HG03342 (cell line): ENCODE results near the gene OR2H2.

Experiments
- ATAC-seq: cut with Tn5 transposase; IDR thresholded peaks from one replicate; pipeline ENCODE4 v1.9.1; 2021; ENCODE audit warnings: mild to moderate bottlenecking, moderate library complexity; ENCODE audit not compliant: unreplicated experiment

The OR2H2 gene

DNA sequence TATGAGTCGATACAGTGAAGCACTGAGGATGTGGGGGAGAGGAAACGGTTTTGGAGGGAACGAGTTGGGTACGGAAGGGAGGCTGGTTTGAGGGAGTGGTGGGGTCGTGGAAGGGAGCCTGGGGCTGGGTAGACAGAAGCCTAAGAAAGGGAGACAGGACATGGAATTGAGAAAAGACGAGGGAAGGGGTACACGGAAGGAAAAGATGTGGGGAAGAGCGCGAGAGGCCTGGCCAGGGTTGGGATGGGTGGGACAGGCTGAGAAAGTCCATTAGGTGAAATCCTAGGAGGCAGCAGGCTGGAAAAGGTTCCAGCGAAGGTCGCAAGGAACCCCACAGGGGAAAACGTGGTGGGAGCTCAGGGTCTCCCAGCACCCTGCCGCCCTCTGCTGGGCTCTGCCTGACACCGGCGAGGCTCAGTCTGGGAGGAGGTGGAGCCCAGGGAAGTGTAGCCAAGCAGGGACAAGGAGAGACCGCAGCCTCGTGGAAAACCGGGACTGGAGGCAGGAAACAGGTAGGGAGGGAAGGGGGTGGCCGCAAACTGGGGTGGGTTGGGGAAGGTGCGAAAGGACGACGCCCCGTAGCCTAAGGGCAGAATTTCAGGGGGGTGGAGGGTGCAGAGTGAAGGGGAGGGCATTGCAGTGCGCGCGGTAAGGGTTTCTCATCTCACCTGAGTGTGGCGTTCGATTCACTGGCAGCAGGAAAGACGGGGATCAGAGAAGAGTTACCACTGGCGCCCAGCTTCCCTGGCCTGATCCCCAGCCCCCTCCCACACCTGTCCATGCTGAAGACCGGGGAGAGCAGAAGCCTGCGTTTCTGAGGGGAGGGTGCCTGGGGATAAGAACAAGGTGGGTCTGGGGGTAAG is 43.7 kb downstream of the OR2H2 start:
- ATAC-seq, result no peak

DNA sequence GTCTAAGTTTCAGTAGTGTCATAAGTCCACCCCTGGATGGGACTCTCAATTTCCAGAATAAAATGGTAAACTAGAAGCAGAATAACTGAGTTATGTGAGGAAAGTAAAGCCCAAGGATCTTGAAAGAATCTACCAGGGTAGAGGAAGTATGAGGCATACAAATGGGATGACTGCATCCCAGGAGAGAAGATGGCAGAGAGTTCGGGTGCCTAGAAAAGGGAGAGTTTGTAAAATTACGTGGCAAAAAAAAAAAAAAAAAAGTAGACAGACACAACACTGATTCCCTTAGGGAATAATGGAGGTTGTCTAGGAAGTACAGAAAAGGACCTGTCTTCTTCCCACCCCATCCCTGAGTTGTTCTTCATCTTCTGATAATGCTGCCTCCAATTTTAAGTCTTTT is 44.6 kb downstream of the OR2H2 start:
- no peak for ATAC-seq

DNA sequence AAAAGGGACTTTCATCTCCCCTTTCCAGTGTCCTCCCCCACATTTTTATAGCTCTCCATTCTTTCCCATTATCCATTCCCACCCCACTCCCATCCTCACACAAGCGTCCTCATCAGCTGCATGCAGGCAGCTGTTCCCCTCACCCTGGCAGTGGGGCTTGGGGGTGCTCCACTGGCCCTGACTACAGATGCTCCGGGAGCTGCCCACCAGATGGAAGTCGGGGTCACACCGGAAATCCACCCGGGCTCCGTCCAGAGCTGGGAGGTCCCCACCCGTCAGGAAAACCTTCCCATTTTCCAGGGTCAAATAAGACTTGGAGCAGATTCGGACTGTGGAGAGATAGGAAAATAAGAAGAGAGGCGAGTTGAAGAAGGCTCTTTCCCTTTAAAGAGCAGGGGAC is 45.4 kb downstream of the OR2H2 start:
- ATAC-seq, result no peak

DNA sequence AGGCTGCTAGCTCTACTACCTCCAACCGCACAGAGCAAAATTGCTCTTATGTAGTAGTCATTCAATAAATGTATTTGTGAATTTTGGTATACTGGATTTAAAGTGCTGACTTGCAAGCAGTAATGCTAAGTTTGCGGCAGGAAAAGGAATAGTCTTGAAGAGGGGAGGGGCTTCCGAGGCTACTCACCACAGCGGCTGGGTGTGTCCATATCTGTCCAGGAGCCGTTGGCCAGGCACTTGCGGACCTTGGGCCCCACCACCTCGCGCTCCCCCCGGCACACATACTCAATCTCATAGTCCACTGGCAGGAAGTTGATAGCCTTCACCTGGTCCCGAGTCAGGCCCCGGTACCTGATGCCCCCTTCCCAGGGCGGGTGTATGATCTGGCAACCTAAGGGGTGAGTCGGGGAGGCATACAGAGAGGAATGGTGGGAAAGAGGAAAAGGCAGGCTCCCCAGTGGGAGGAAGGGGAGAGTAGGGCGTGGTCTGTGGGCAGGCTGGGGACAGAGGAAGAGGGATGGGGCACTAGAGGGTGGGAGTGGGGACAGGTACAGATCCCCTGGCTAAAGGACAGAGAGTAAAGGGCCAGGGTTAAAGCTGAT is 46.4 kb downstream of the OR2H2 start:
- ATAC-seq, result no peak

DNA sequence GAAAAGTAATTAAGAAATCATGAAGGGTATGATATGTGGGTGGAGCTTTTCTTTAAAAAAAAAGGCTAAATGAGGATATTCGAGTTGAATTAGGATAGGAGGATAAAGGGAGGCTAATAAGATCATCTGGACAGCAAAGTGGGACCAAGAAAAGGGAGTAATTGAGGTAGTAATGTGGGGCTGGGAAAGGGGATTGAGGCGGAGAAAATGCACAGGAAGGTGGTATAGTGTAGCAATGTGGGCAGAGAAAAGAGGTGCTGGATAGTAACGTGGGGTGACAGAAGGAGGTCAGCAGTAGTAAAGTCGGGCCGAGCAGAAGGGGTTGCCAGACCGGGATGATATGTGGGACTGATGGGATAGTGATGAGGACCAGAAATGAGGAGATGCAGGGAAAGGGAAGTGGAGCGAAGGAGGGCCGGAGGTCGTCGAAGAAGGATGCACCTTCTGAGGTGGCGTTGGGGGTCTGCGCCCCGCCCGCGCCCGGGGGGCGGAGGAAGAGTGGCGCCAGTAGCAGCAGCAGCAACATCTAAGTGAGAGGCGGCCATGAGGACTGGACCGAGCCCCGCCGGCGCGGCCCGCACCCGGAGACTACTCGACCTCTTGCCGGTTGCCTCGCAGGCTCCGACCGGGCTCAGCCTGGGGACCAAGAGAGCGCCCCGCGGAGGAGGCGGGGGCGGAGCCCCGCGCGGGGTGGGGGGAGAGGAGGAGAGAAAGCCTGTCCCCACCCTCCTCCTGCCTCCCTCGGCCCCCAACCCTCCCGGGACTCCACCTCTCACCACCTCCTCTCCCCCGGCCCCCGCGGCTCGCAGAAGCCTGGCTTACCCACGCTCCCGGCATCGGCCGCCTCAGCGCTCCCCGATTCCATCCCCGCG is 47.2 kb downstream of the OR2H2 start:
- ATAC-seq, result peak; percentile 28

DNA sequence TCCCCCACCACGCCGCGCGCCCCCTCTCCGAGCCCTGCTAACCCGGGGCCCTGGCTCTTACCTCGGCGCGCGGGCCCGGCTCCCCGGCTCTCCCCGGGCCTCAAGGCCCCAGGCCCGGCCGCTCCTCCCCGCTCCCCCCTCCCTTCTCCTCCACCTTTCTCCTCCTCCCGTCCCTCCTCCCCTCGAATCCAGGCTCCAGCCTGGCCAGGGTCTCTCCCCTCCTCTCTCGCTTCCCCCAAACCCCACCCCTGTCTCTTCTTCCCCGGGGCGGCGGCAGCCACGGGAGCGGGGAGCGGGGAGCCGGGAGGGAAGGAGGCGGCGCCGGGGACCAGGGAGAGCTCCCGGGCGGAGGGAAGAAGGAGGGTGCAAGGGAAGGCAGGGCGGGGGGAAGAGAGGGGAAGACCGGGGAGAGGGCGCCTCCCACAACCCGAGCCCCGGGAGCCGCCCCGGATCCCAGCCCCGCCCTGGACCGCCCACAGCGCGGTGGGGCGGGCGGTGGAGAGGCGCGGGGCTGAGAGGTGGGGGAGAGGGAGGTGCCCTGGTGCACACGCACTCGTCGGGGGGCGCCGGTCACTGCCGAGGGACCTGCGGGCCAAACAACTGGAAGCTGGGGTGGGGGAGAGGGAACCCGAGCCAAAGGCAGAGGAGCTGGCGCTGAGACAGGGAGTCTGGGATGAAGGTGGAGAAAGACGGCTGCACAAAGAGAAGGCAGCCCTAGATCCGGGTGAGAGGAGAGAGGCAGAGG is 48.0 kb downstream of the OR2H2 start, which contains the start of gene GABBR1:
GABBR1 (minus strand) TSS at position 395 of the 745 bp plus-strand sequence. CDS start 798 bp downstream, outside the sequence.
- ATAC-seq, result peak; percentile 68

DNA sequence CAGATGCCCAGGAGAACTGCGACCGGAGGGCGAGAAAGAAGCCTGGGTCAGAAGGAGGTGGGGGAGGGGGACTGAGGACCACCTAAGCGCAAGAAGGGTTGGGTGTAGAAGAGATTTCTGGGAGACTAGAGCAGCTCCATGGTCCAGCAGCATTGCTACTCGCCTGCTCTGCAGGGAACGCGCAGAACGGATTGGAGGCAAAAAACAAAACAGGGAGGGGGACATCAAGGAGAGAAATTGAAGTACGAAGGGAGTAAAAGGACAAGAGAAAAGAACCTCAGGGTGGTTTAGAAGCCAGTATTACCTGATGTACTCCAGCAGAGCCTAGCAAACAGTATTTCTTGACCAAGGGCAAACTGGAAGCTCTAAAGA is 48.6 kb downstream of the OR2H2 start:
- ATAC-seq, result no peak

DNA sequence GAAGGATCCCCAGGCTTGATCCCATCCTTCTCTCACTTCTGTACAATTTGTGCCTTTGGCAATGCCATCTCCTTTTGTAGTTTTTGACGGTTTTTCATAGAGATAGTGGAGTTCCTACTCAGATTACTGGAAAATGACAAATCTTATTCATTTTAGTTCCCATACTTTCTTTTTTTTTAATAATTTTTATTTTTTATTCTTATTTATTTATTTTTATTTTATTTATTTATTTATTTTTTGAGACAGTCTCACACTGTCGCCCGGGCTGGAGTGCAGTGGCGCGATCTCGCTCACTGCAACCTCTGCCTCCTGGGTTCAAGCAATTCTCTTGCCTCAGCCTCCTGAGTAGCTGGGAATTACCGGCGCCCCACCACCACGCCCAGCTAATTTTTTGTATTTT is 52.3 kb downstream of the OR2H2 start:
- no peak for ATAC-seq
